GM20431 (cell line): Measurements from ENCODE around the gene METTL8.

Source experiments
- in situ Hi-C: fragments of 300-500 bp; cut with MseI, MboI; formaldehyde crosslinking; loops from one replicate; pipeline ENCODE4 v1.15.0; 2020; ENCODE audit warnings: low sequenced_read_pairs; ENCODE audit not compliant: unreplicated experiment

Gene METTL8

GRCh38 chr2:171431677-171432167 is 2.1 kb downstream of the METTL8 start:
- in situ Hi-C loops, result loop anchor here (25.0 kb wide), 1 partner anchor 469 kb away; no protein-coding TSS in a partner anchor

DNA sequence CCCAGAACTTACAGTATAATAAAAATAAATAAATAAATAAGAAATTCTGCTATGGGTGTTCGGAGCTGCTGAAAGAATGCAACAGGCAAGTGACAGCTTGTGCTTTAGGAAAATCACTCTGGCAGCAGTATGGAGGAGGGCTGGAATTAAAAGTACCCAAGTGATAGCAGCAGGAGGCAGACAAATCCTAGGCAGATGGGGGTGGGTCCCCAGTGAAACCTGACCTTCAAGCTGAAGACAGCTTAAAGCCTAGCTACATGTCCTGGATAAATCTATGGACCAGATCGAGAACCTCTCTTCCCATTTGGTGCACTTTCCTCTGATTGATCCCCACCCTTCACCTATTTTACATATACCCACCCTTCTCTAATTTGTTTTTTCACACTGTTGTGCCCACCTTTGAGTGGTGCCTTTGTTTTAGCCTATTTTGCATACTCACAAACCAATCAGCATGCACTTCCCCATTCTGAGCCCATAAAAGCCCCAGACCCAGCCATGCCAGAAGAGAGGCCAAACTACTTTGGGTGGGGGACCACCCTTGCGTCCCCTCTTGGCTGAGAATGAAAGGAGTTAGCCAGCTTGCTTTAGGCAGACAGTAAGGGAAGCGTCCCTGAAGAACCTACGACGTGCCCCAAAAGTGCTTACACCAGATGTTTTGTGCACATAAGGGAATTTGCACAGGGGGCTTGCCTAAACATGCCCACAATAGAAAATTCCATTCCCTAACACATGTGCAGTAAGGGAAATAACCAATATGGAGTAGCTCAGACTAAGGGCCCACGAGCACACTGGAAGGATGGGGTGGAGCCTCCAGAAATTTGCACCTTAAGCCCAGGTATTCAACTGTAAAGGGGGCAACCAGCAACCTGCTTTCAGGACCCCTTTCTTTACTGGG is 3.0 kb downstream of the METTL8 start:
- in situ Hi-C loops, result loop anchor here (25.0 kb wide), 1 partner anchor 468 kb away; no protein-coding TSS in a partner anchor

GRCh38 chr2:171422710-171423495 is 10.9 kb downstream of the METTL8 start:
- in situ Hi-C loops, result loop anchor here (25.0 kb wide), 1 partner anchor 261 kb away; the partner anchor contains the start of gene TLK1

DNA sequence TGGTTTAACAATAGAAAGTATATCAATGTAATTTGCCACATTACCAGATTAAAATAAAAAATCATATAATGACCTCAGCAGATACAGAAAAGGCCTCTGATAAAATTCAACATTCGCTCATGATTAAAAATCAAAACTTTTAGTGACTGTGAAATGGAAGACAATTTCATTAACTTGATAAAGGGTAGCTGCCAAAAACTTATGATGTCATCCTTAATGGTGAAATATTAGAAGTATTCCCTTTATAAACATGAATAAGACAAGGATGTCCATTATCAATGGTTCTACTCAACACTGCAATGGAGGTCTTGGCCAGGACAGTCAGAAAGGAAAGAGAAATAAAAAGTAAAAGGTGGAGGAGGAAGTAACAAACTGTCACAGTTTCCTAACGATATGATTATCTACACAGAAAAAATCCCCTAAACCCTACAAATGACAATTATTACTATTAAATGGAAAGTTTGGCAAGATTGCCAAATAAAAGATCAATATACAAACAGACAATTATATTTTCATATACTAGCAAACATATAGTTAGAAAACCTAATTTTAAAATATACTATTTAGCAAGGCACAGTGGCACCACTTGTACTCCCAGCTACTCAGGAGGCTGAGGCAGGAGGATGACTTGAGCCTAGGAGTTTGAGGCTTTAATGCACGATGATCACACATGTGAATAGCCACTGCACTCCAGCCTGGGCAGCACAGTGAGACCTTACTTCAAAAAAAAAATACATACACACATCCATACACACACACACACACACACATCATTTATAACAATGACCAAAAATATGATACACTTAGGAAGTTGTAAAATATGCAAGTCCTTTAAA is 12.8 kb downstream of the METTL8 start:
- in situ Hi-C loops, result loop anchor here (25.0 kb wide), 1 partner anchor 259 kb away; the partner anchor contains the start of gene TLK1

GRCh38 chr2:171419333-171419732 is 14.5 kb downstream of the METTL8 start:
- in situ Hi-C loops, result loop anchor here (25.0 kb wide), 1 partner anchor 257 kb away; the partner anchor contains the start of gene TLK1

DNA sequence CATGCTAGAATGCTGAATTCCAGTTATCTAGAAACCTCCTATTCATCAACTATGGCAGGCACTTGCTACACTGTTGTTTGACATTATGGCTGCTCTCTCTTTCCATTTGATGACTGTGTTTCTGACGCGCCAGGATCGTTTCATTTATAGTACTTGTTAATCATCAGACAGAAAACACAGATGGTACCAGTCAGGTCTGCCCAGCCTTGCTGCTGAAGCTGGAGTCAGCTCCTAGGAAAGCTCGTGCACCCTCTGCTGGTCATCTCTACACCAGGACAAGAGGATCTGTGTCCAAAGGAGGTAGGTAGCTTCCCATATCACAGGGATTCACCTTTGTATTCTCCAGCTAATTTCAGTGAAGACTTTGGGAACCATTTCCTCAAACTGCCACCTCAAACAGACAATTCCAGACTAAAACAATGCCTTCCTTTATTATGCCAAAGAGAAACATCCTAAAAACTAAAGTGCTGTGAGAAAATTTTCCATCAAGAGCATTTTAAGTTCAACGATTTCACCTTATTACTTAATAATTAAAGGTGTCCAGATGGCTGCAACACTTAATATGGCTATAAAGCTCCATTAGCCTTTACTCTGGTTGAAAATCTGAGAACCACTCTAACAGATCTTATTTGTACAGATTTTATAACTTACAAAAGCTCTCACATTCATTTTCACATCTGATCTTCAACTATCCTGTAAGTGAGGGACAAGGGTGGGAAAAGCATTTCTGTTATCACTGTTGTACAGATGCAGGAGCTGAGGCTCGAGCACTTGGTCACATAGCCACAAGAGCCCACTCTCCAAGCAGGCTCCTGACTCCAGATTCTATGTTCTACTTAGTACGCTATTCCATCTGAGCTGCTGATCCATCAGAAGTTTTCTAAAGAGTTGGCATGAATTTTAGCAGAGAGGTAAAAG is 17.5 kb downstream of the METTL8 start:
- in situ Hi-C loops, result loop anchor here (25.0 kb wide), 1 partner anchor 254 kb away; the partner anchor contains the start of gene TLK1

DNA sequence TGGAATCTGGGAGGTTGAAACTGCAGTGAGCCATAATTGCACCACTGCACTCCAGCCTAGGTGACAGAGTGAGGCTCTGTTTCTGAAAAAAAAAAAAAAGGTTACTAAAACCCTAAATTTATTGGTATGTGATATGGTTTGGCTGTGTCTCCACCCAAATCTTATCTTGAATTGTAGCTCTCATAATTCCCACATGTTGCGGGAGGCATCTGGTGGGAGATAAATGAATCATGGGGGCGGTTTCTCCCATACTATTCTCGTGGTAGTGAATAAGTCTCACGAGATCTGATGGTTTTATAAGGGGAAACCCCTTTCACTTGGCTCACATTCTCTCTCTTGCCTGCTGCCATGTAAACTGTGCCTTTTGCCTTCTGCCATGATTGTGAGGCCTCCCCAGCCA is 19.1 kb downstream of the METTL8 start:
- in situ Hi-C loops, result loop anchor here (25.0 kb wide), 1 partner anchor 252 kb away; the partner anchor contains the start of gene TLK1

GRCh38 chr2:171412571-171413175 is 21.1 kb downstream of the METTL8 start:
- in situ Hi-C loops, result loop anchor here (25.0 kb wide), 1 partner anchor 250 kb away; the partner anchor contains the start of gene TLK1

- in situ Hi-C loops, result loop anchor here (25.0 kb wide), 1 partner anchor 250 kb away; the partner anchor contains the start of gene TLK1
Observed at GRCh38 chr2:171411791-171412483, 21.9 kb downstream of the METTL8 start.

GRCh38 chr2:171411214-171411613 is 22.6 kb downstream of the METTL8 start:
- in situ Hi-C loops, result loop anchor here (25.0 kb wide), 1 partner anchor 249 kb away; the partner anchor contains the start of gene TLK1

DNA sequence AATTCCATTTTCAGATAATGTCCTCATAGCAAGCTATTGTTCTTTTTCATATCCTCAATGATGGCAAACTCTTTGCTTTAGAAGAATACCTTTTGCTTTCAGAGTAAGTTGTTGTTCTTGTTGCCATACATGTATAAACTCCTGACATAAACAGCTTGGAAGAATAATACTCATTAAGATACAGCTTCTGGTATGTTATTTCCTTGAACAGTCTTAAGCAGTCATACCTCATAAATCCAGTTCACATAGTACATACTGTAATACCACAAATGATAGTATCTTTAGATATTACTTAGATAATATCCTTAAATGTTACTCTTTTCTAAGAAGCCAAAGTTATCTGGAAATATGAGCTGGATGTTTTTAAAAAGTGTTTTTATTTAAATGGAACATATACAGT is 23.2 kb downstream of the METTL8 start:
- in situ Hi-C loops, result loop anchor here (25.0 kb wide), 1 partner anchor 248 kb away; the partner anchor contains the start of gene TLK1

DNA sequence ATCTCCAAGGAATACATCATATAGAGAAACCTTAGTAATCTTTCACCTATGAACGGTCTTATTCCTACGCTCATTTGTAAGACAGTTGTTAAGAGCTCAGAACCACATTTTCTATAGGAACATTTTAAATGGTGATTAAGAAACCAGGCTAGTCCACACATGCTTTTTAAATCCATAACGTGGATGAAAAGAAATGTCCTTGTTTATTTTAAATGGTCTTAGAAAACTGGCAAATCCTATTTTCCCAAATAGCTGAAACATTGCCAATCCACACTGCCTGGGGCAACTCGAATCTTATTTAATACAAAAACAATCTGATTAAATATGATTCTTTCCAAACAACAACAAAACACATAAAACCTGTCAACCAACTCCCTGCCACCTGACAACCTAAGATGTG is 23.7 kb downstream of the METTL8 start:
- in situ Hi-C loops, result loop anchor here (25.0 kb wide), 1 partner anchor 248 kb away; the partner anchor contains the start of gene TLK1

DNA sequence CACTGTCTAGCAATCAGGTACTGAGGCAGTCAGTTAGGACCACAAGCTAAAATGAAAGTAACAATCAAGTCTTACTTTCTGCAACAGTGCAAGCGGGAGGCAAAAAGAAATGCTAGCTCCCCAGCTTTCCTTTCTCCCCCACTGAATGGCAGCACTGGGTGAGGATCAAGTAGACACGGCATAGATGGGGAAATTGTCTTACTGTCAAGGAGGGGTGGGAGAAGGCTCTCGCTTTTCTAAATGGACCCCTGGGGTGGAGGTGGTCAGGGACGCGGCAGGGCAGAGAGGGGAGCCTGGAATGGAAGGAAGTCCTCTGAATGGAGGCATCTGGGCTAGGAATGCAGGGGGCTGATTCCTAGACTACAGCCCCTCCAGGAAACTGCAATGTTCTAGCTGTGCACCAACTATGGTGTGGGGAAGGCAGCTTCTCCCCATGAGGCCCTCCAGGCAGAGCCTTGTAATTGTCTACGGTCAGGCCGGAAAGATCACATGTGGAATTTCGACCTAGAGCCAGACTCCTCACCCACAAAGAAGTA is 24.3 kb downstream of the METTL8 start:
- in situ Hi-C loops, result loop anchor here (25.0 kb wide), 1 partner anchor 247 kb away; the partner anchor contains the start of gene TLK1

DNA sequence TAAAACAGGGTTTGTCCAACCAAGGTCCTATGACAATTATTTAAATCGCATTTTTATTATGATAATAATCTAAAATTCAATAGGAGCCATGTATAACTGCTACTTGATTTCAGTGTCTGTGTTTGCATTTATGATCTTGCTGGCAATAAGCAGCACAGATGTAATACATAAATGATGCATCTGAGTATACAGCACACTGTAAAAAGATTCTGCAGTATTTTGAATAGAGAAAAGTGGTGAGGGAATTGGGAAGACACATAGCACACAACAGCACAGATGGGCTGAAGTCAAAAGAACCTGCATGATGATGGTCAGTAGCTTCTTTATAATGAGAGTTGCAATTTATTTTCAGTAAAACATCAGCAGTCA is 26.1 kb downstream of the METTL8 start:
- in situ Hi-C loops, result loop anchor here (25.0 kb wide), 1 partner anchor 245 kb away; the partner anchor contains the start of gene TLK1

GRCh38 chr2:171407030-171407675 is 26.6 kb downstream of the METTL8 start:
- in situ Hi-C loops, result loop anchor here (25.0 kb wide), 1 partner anchor 245 kb away; the partner anchor contains the start of gene TLK1

- in situ Hi-C loops, result loop anchor here (25.0 kb wide), 1 partner anchor 244 kb away; the partner anchor contains the start of gene TLK1
Observed at GRCh38 chr2:171406044-171406443, 27.7 kb downstream of the METTL8 start.
